ENCODE results near the gene ANAPC15. TPM values are rescaled to one million over a fixed set of nuclear protein-coding genes. Genes with fewer than 3 reads are reported as not detected.

ANAPC15 gene
- total and polyA plus RNA-seq, 9 of the 15 experiments (the other 6 are each of a cell fraction or from before 2014, with no cell fraction given) = 53.0 to 254 (median 75.7) TPM

DNA sequence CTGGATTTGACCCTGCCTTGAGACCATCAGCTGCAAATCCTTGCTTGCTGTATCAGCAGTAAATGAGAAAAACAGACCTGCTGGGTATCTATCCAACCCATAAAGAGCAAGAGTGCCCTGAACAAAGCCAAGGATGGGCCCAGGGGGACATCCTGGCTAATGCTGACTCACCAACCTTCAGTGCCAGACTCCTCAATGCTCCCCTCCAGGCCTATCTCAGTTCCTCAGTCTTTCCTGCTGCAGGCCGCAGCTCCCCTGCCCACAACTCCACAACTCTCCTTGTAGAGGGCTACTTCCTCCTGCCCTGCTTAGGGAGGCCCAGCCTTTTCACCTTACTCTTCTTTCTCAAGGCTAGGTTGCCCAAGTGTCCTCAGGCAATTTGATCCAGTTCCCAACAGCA is 12.0 kb downstream of the ANAPC15 start (continued):
- TF ChIP-seq CEBPG (CRISPR knock-in tag; IDR thresholded peaks at IDR 0.05) = no peak
- TF ChIP-seq CEBPG (tag; conservative IDR thresholded peaks at IDR 0.05 in 1 of 2, IDR thresholded peaks at IDR 0.05 in 1 of 2) = no peak
- TF ChIP-seq KAT2B (IDR thresholded peaks at IDR 0.05; ENCODE audit: low read depth, low read length) = no peak
- peak; percentile 54; the same call in 1 of the 2 replicates for TF ChIP-seq DPF2 (IDR thresholded peaks at IDR 0.05)
- peak; percentile 36; the same call in 1 of the 2 replicates for TF ChIP-seq MAFF (IDR thresholded peaks at IDR 0.05; ENCODE audit: low read length)
- no peak for TF ChIP-seq PCBP2 (IDR thresholded peaks at IDR 0.05; ENCODE audit: low read depth, low read length, poor library complexity, severe bottlenecking)
- TF ChIP-seq CBX3 (IDR thresholded peaks at IDR 0.05; ENCODE audit: borderline replicate concordance in 1 of 2, low read length in 2 of 2) = no peak
- TF ChIP-seq RAD21 (CRISPR knock-in tag; conservative IDR thresholded peaks at IDR 0.05 in 1 of 2, IDR thresholded peaks at IDR 0.05 in 1 of 2) = 0 out of 4 replicates have a peak, but pooled peaks of 1 of the 2 experiments have one; percentile 7
- peak; percentile 59; the same call in 1 of the 2 replicates for TF ChIP-seq MAFK (IDR thresholded peaks at IDR 0.05; ENCODE audit: low read length)
- peak; percentile 100 for TF ChIP-seq ZNF431 (CRISPR knock-in tag; IDR thresholded peaks at IDR 0.05)
- peak; percentile 51 for TF ChIP-seq TCF3 (CRISPR knock-in tag; IDR thresholded peaks at IDR 0.05)
- TF ChIP-seq JUND (IDR thresholded peaks at IDR 0.05; ENCODE audit: borderline replicate concordance, low read depth, low read length) = 0 out of 2 replicates have a peak, but pooled peaks have one; percentile 15
- peak; percentile 55; the same call in 1 of the 3 replicates for TF ChIP-seq JUND (tag; IDR thresholded peaks at IDR 0.05; ENCODE audit: borderline replicate concordance, low read depth, low read length)
